HG03280 (cell line): ENCODE results near the gene CDC16.

ENCODE experiments used
- ATAC-seq: cut with Tn5 transposase; IDR thresholded peaks from one replicate; pipeline ENCODE4 v1.9.1; 2021; ENCODE audit warnings: mild to moderate bottlenecking, moderate library complexity; ENCODE audit not compliant: unreplicated experiment

CDC16 gene

DNA sequence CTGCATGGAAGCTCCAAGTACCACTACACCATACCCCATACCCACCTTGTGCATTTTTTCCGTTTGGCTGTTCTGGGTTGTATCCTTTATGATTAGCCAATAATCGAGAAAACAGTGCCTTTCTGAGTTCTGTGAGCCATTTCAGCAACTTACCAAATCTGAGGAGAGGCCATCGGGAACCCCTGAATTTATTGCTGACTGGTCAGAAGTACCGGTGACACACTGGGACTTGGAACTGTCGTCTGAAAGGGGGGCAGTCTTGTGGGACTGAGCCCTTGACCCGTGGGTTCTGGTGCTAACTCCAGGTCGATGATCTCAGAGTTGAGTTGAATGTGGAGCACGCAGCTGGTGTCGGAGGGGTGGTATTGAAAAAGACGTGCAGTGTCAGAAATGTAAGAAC, 61.8 kb downstream of the CDC16 start:
- no peak for ATAC-seq

- ATAC-seq: no peak
These were observed 62.2 kb downstream of the CDC16 start for GRCh38 chr13:114296902-114297301.

DNA sequence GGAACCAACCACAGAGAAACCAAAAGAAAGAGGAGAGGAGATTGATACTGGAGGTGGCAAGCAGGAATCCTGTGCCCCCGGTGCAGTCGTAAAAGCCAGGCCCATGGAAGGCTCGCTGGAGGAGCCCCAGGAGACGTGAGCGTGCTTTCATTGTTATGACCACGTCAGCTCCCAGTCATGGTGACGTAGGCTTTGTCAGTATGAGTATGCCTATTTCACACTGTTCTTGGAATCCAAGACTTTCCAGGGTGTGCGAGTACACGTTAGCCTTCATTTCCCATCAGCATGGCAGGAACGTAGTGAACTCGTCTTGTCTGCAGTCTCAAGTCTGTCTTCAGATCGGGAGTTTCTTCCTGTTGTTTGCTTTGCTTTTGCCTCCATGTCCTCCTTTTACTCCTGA, 64.2 kb downstream of the CDC16 start:
- ATAC-seq: no peak

DNA sequence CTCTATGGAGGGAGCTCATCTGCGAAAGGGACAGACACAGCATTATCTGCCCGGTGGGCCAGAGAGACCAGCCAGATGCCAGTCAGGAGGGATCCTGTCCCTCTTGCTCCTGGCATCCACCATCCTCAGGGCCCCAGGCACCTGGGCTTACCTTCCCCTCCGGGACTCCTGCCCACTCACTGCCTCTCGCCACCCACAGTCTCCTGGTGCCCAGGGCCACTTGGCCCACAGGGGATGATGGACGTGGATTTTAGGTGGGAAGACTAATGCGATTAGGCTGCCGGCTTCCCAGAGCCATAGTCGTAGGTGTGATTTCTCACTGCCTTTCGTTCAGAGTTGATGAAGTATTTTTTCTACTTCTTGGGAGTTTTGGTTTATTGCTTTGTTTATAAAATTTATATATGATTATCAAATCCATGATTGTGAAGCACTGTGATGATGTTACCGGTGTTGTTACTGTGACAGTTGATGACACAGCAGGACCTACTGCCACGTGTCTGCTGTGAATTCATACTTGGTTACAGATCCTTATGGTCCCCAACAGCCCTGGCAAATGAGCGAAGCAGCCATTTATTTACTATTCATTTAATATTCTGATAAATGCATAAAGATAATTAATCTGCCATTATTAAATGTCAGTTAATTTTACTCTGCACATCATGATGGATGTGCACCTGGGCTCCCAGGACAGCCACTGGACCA, 65.1 kb downstream of the CDC16 start:
- ATAC-seq: no peak

DNA sequence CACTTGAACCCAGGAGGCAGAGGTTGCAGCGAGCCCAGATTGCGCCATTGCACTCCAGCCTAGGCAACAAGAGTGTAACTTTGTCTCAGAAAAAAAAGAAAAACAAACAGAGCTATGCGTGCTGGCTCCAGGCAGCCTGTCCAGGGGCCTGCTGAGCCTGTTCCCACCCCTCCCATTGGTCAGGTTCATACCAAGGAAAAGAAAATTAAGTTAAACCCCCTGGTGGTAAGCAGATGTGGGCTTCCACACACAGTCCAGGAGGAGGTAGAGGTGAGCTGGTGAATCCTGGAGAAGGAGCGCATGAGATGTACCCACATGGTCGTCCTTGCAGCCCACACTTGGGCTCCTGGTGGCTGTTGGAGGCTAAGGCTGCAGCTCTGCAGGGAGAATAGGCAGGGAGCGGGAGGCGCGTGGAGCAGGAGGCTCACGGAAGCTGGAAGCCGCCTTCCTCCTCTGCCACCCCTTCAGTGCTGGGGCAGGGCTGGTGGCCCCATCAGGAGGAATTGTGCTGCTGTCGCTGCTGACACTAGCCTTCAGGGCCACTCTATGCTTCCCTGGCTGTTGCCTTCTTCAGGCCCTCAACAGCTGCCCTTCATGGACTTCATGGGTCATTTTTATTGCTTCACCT, 69.1 kb downstream of the CDC16 start:
- ATAC-seq: no peak

- no peak for ATAC-seq
These were observed 69.8 kb downstream of the CDC16 start for GRCh38 chr13:114304346-114305034.

DNA sequence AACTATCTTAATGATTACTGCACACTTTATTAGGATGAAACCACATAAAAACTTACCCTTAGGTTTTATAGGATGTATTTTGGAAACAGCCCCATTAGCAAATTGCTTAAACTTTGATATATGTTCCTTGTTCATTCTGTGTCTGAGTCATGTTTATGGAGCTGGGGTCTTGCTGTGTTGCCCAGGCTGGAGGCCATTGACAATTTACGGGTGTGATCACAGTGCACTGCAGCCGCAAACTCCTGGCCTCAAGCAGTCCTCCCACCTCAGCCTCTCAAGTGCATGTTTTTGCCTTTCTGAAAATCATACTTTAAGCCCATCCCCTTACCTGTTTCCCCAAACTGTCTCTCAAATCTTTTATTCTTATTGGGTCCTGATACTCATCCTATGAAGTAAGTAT, 74.4 kb downstream of the CDC16 start:
- ATAC-seq: no peak

DNA sequence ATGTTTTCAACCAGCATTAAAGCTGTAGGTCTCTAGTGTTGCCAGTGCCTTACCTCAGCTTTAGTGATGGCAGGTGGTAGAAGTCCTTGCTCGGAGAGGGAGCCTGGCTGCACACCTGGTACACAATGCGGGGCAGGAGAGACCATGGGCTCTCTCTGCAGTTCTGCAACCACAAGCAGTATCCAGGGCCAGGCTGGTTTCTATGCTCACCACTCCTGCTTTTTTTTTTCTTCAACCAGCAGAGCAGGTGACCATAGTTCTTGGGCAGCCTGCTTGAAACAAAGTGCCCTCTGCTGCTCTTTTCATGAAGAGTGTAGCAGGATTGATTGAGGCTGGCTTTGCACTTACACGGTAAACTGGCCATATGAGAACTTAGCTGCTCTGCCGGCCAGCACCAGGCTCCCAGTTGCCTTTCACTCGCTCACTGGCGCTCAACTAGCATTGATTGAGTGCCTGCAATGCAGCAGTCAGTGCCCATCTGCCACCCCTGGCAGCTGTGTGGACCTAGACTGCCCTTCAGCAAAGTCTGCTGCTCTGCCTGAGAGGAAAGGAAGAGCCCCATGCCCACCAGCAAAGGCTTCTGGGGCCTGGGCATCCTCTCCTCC, 75.2 kb downstream of the CDC16 start:
- ATAC-seq: no peak

GRCh38 chr13:114310956-114311355, 76.3 kb downstream of the CDC16 start:
- ATAC-seq: no peak

DNA sequence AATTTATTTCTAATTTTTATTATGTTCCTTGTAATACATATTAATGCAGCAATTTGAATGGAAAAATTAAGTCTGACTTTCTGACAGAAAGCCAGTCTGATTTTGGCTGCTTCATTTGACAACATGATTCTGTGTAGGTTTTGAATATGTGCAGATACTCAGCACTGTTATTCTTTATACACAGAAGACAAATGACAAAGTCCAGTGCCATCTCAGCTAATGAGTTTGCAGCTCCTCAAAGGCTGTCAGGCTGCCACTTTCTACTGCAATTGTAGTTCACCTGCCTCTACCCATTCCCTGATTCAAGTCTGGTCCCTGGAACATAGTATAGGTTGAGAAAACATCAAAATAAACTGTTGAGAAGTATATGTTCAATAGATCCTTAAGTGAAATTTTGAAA, 76.7 kb downstream of the CDC16 start:
- no peak for ATAC-seq

GRCh38 chr13:114311908-114312307, 77.2 kb downstream of the CDC16 start:
- ATAC-seq: no peak

DNA sequence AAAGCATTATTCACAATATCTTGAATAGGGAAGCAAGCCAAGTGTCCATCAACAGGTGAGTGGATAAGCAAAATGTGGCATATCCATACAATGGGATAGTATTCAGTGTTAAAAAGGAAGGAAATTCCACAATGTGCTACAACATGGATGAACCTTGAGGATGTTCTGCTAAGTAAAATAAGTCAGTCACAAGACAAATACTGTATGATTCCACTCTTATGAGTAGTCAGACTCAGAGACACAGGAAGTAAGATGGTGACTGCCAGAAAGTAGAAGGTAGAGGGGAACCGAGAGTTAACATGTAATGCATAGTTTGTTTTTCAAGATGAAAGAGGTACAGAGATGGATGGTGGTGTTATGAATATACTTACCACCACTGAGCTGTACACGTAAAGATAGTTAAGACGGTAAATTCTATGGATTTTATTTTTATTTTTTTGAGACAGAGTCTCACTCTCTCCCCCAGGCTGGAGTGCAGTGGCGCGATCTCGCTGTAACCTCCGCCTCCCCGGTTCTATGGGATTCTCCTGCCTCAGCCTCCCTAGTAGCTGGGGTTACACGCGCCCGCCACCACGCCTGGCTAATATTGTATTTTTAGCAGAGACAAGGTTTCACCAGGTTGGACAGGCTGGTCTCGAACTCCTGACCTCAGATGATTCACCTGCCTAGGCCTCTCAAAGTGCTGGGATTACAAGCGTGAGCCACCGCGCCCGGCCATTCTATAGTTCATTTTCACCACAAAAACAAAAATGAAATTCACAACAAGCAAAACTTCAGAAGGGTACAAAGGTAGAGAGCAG, 78.6 kb downstream of the CDC16 start:
- ATAC-seq: peak; percentile 38

DNA sequence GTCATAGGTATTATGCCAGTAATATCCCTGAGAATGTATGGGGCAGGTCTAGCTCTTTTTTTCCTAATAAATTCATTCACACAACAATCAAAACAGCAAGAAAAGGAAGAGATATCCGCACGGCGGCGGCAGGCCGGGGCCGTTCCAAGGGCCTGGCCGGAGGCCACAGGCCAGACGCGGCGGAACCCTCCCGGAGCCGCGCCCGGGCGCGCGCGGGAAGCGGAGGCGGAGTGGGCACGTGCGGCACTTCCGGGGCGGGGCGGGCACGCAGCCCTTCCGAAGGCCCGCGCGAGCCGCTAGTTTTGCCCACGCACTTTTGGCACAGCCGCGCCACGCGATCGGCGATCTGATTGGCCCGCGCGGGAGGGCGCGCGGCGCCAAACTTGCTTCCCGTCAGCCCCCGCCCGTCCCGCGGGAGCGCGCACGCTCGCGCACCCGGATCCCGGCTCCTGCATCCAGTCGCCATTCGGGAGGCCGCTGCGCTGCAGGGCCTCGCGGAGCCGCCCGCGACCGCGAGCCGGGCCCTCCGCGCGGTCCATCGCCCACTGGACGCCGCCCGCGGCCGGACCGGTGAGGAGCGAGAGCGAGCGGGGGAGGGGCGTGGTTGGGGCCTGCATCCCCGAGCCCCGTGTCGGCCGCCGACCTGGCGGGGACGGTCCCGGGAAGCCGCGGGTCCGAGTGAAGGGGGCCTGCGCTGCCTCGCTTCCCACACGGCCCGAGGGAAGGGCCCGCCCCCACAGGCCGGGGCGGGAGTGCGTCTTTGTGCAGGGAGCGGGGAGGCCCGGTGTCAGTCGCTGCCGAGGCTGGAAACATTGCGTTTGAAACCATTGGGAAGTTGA, 79.6 kb downstream of the CDC16 start, which contains the start of gene CHAMP1:
Gene CHAMP1 (plus strand): TSS at position 430 of the 839 bp plus-strand sequence. CDS start 9,340 bp downstream, outside the sequence.
- ATAC-seq: peak; percentile 80

- ATAC-seq: no peak
These were observed 80.5 kb downstream of the CDC16 start for GRCh38 chr13:114315074-114315785.

- ATAC-seq: no peak
These were observed 83.9 kb downstream of the CDC16 start for GRCh38 chr13:114318624-114319023.

- no peak for ATAC-seq
These were observed 84.8 kb downstream of the CDC16 start for GRCh38 chr13:114319441-114319913.

DNA sequence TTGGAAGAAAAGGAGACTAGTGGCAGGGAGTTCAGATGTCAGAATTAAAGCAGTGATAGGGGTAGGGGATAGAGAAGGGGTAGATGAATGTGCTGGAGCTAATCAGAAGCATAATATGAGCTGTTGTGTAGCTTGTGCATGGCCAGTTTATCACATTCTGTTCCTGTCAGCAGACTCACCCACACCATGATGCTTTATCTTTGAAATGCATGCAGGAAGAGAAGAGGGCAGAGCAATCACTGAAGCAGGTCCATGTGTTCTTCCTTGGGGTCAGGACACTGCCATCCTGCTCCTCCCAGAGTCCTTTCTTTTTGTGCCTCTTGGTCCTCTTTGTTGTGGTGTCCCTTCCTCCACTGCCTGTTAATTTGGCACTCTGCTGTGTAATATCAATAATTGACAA, 85.4 kb downstream of the CDC16 start:
- ATAC-seq: no peak

DNA sequence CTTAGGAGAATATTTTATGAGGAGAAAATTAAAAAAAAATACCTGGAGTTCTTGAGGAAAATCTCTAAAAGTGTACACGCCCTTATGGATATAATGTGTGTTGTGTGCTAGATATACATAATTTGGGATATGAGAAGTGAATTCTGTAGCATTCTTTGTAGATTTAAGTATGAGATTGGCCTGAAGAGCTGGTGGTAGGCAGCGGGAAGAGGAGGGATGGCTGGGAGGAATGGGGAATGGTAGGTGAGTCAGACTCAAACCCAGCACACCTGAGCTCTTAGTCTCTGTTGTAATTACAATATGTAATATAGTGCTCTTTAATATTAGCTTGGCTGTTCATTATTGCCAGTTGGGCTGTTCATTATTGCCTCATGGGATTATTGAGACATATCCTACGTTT, 86.6 kb downstream of the CDC16 start:
- no peak for ATAC-seq
